OCI-M2 (cell line): ENCODE data around the gene VENTX.

Experiments used
- DNase-seq: peaks from one replicate; lab custom pipeline; 2025; ENCODE audit not compliant: unreplicated experiment; lab: John Stamatoyannopoulos, UW

The VENTX gene

DNA sequence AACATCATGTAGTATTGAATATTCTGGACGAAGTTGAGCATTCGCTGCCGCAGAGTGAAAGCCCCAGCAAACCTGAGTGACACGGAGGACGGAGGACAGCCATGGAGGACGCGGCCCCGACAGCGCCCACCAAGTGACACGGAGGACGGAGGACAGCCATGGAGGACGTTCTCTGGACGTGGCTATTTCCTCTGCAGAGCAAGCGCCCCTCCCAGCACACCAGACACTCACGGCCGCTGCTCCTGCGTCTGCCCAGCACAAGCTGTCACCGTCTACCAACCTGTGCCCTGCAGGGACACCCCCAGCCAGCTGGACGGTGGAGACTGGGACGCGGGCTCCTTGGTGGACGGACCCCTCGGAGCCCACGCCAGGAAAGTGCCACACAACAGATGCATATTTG is 46.3 kb downstream of the VENTX start:
- no peak for DNase-seq

DNA sequence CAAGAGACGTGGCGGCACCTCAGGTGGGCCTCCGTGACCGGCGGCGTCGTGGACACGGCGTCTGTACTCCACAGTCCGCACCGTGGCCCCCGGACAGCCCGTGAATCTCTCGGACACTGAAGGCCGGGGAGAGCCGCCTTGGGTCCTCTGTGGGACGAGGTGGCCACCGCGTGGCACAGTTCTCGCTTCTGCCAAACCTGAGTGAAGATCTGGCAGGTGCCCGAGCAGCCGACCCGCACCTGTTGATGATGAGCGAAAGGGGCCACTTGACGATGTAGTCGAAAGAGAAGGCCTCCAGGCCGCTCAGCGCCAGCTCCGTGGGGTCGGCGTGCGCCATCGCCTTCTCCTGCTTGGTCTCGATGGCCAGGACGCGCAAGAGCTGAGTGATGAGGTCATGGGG is 47.6 kb downstream of the VENTX start:
- no peak for DNase-seq

DNA sequence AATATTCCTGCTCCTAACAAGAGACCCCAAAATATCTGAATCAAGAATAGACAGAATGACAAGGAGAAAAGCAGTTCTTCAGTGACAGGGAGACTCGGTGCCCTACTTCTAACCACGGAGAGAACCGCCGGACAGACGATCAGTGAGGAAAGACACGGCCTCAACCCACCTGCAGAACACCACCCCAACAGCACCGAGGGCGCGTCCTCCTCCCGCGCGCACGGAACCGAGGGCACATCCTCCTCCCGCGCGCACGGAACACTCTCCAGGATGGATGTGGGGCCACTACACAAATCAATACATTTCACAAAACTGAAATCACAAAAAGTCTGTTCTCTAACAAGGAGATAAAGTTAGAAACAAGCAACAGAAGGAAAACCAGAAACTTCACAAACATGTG is 48.7 kb downstream of the VENTX start:
- no peak for DNase-seq

DNA sequence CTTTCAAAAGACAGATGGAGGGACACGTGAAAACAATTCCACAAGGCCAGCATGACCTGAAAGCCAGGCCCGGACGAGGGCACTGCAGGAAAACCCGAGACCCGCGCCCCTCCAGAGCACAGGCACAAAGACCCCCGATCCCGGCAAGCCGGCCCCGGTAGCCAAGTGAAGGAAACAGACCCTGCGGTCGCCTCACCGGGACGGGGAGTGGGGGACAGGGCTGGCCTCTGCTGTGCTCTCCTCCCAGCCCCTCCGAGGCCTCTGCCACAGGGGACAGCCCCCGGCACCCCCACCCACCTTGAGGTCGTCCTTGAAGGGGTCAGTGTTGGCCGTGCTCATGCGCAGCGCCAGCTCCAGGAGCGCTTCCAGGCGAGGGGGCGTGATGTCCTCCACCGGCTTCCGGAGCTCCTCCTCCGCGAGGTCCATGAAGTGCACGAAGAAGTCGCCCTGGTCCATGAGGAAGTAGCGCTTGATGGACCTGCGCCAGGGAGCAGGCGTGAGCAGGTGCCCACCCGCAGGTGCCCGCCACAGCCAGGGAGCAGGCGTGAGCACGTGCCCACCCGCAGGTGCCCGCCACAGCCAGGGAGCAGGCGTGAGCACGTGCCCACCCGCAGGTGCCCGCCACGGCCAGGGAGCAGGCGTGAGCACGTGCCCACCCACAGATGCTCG is 50.3 kb downstream of the VENTX start:
- DNase-seq = no peak

DNA sequence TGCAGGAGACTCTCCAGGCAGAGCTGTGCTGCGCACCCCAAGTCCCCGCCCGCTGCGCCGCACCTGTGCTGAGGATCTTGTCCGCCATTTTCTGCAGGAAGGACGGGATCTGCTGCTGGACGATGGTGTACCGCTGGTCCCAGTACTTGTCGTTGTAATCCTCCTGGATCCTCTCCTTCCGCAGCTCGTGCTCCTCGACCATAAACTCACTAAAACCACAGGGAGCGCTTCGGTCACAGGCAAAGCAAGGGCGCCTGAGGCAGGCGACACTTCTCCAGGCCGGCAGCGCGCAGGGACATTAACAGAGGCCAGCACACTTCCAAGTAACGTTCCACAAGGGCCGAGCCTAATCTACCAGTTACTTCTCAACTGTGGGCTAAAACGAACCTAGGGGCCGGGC is 52.1 kb downstream of the VENTX start:
- no peak for DNase-seq
